GM21737 (cell line): ENCODE measurements around the gene TCP11.

Experiments
- ATAC-seq: cut with Tn5 transposase; IDR thresholded peaks from one replicate; pipeline ENCODE4 v1.9.1; 2021; ENCODE audit warnings: mild to moderate bottlenecking, moderate library complexity; ENCODE audit not compliant: unreplicated experiment

TCP11 gene

DNA sequence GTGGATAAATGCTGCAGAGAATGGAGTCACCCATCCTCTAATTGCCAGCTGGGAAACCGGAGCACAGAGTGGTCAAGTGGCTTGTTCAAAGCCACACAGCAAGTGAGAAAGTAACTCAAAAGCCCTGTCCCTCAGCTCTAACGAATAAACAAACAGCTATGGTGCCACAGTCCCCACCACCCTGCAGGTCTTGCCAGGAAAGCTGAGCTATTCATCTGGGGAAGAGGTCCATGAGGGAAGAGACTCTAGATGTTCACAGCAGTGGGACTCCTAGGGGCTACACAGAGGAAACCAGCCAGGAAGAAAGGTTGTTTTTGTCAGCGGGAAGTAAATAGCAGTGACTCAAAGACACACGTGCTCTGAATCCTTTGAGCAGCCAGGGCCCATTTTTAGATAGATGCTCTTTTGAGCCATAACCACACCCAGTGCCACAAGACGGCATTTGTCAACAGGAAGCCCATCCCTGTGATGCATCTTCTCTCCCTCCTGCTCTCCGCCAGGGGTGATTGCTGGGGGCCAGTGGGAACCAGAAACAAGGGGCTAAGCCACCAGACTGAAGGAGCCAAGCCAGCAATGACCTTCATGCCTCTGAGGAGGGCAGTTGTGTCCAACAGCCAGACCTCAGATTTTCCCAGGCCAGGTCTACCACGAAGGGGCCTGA is 32.4 kb upstream of the TCP11 start:
- no peak for ATAC-seq

DNA sequence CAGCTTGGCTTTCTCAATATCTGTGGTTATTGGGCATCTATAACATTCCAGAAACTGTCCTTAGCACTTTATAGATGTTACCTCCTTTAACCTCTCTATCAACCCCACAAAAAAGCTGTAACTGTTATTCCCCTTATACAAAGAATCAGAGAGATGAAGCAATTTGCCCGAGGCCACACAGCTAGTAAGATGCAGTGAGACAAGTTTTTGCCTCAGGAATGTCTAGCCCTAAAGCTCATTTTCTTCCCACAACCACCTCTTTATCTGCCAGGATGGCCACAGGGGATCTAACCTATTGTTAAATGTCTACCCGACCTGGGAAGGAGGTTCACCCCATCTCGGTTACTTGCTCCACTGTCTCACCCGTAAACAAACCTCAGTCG is 31.9 kb upstream of the TCP11 start:
- ATAC-seq, result no peak

DNA sequence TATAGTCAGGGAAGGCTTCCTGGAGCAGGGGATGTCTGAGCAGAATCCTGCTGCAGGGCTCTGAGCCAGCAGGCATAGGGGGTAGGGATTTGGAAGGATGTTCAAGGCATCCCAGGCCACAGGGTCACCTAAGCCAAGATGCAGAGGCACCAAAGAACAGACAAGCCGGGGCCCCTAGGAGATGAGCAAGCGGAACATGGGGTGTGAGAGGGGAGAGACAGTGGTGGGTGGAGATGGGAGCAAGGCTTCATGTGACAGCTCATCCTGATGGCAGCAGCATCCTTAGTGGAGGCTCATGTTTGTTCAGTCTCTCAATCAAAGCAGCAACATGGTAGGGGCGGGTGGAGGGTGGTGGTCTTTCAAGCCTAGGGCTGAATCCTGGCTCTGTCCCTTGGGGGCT is 29.8 kb upstream of the TCP11 start:
- no peak for ATAC-seq

DNA sequence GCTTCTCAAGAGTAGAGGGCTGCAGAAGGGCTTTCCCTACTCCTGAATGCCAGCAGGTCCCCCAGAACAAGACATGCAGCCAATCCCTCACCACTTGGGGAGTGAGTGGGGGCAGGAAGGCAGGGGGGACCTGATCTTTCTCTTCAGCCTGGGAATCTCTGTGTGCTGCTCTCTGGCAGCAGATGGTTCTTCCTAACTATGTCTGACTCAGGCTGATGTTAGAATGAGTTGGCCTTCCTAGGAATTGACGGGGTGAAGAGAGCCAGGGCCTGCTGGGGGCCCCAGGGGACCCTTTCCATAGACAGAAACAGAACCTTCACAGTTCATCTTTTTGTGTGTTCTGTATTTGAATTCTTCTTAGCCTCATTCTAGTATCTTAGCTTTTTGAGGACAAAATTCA is 29.0 kb upstream of the TCP11 start:
- no peak for ATAC-seq

DNA sequence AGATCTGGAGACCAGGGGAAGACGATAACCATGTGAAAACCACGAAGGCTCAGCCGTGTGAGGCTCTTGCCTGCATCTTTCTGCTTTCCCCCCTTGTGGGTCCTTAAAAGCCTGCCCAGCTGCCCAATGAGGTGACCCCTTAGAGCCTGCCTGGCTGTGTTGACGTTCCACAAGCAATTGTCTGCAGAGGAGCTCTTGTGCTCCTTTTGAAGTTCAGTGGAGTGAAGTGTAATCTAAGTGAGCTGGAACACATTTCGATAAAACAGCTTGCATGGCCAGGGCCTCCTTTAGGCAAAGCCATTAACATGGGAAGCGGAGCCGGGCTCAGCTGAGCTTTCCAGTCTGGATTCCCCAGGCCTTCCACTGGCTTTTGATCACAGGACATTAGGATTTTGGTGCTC is 27.3 kb upstream of the TCP11 start:
- ATAC-seq, result no peak

DNA sequence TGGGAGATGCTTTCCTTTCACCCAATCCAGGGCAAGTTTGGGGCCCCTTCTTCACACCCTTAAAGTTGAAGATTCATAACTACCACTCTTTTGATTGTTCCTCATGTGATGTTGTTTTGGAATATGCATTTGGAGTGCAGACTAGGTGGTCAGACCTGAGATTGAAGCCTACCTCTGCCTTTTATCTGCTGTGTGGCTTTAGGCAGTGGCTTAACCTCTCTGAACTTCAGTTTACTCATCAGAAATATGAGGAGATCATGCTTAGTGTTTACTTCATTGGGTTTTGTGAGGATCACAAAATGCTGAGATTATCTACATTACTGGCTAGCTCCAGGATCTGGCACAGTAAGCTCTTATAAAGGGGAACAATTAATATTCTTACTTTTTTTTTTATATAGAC is 26.4 kb upstream of the TCP11 start:
- ATAC-seq, result no peak

DNA sequence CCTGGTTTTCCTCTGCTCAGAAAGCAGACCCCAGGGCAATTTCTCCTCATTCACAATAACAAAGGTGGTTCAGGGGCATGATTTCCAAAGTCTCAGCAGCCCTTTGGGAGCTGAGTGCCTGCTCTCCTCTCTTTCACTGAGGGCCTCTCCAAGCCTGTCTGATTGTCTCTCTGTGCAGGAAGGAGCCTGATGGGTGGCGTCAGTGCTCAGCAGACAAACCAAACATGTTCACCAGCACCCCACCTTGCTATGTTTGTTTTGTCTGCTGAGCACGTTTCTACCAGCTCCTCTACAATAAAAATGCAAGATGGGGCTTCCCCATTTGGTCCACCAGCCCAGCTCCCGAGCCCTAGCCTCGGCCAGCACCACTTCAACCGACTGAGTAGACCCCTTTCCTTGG is 25.4 kb upstream of the TCP11 start:
- no peak for ATAC-seq

DNA sequence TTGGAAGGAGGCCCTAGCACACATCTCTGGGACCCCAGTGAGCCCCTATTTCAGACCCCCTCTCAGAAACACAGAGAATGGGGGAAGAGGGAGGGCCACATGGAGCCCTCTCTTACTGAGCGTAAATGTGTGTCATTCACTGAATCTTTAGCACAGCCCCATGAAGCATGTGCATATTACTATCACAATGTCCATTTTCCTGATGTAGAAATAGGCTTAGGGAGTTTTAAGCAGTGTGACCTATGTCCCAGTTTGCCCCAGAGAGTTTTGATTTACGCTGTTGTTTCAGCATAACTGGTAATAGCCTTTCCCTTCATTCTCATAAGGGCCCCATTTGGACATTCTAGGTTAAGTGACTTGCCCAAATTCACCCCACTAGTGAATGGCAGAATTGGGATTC is 25.0 kb upstream of the TCP11 start:
- no peak for ATAC-seq

DNA sequence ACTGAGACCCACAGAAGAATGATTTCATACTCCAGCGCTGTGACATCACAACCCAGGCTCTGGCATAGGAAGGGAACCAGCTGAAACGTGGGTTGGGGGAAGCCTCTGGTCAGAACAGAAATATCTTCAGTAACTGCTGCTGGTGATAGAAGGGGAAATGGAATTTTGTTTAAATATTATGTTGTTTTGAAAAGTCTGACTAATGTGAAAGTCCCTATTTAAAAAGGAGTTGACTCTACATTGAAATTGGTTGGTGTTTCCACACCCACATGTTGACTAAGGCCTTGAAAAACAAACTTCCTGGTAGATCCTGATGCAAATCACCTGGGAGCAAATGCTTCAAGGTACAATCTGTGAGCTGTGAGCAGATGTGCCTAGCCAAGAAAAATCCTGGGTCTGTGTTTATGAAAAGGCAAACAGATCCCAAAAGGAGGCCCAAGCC is 24.5 kb upstream of the TCP11 start:
- ATAC-seq, result no peak

DNA sequence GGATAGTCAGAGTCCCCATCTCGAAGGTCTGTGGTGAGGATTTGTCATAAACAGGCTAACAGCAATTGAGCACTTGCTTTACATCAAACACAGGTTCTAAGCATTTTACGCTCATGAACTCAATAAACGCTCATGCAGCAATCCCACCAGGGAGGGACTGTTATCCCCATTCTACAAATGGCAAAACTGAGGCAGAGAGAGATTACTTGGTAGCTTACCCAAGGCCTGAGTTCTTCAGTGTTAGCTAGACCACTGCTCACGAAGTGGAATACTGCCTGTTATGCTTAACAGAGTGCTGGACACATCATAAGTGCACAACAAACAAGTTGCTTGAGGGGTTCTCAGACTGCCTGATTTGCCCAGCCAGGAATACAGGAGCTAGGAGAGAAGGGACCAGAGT is 23.7 kb upstream of the TCP11 start:
- ATAC-seq, result no peak

DNA sequence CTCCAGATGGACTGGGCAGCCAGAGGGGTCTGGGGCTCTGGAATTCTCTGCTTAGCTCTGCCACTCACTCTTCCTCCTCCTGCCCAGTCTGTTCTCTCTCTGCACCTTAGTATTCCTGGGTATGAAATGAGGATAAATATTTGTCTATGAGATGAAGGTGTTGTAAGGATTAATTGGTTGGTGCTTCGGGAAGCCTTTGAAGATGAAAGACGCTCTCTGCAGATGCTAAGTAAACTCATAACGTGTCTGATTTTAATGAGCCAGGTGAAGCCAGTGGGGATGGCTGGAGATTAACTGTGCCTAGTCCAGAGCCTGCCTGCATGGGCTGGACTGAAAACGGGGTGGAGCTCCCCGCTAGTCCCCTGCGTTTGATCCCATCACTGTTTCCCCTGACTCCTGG is 23.1 kb upstream of the TCP11 start:
- no peak for ATAC-seq

DNA sequence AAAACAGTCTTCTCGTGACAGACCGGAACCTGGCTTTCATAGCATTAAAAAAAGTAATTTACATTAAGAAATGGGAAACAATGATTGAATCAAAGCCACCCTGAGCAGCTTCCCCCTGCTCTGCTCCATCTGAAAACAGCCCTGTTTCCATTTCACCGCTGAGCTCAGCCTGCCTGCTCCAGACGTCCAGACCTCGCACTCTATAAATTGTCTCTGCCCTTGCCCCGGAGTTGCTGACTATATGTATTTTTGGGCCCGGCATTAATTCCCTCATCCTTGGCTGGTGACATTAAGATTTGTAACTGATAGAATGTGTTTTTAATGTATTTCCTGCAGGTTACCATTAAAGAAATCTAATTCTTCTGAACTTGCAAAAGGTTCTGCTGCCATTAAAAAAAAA is 22.7 kb upstream of the TCP11 start:
- ATAC-seq, result no peak

DNA sequence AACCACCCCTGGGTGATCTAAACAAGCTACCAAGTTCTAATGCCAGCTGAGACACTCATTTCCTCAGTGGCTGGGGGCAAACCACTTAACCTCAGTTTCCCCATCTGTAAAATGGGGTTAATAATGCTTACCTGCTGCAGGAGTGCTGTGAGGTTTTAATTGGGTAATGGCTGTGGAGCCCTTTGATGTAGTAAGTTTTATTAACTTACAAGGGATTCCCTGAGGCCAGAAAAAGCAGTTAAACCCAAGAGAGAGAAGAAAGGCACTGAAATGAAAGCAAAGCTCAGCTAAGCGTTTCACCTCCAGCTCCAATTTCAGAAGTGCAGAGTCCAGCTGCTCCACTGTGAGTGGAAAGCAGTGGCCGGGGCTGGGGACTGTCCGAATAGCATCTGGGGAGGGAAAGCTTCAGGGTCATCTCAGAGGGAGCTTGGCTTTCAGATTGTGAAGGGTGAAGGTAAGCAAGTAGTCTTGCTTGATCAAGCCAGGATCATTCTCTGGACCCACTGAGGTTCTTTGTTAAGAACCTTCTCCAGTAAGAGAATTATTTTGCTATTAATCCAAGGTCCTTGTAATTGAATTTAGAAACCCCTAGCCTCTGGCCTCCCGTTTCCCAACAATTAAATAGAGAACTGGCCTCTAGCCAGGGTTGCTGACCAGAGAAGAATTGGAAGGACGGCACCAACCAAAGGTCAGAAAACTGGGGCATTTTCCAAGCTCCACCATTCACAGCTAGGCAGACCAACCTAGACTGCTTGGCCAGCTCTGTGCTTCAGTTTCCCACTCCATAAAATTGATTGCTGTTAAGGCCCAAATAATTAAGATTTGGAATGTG is 20.9 kb upstream of the TCP11 start:
- no peak for ATAC-seq

DNA sequence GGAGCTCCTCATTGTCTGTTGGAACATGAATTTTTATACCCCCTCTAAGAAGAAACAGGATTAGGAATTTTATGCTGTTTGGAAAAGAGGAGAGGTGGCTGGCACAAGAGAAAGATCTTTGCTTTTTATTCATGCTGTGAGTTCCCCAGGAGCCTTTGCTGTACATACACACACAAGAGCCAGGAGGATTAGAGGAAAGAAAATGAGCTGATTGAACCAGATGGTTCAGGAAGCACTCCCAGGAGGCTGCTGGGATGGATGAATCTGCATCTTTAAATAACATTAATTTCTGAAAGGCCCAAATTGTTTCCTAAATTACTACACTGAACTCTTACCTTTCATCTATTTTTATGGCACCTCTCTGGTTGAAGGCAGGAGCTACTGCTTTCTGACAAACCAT is 20.1 kb upstream of the TCP11 start:
- ATAC-seq, result no peak

DNA sequence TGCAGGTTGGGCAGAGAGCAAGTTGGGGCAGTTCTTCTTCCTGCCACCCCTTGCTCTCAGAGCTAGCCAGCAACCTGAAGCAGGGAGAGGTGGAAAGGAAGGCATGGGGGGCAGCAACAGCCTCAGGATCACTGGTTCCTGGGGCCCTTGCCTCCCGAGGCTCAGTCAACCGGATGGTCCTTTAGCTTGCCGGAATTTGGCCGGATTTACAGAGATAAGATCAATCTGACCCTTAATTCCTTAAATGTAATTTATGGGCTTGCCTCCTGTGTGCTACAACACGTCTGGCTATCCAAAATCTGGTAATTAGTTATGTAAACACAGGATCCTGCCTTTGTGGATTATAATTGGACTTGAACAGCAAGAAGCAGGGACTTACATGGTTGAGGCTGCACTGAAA is 19.5 kb upstream of the TCP11 start:
- no peak for ATAC-seq

DNA sequence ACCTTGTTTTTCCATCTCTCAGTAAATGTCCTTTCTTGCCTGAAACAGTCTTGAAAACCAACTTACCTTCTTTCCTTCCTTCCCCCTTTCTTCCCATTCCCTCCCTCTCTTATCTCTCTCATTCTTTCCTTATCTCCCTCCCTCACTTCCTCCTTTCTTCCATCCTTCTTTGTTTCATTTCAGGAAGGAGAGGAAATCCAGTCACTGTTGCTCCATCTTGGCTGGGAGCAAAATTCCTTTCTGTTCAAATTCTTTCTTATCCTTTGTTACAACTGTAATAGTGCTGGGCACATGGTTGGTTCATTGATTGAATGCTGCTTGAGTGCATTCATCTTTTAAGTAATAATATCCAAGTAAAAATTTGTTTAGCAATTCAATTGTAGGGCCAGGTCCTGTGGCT is 17.4 kb upstream of the TCP11 start:
- no peak for ATAC-seq

DNA sequence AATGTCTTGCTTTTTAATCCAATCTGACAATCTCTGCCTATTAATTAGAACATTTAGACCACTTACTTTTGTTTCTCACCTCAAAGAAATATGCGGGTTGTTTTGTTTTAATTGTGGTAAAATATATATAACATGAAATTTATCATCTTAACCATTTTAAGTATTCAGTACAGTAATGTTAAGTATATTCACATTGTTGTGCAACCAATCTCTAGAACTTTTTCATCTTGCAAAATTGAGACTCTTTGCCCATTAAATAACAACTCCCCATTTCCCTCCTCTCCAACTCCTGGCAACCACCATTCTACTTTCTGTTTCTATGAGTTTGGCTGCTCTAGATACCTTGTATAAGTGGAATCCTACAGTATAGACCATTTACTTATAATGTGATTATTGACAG is 13.8 kb upstream of the TCP11 start:
- no peak for ATAC-seq

DNA sequence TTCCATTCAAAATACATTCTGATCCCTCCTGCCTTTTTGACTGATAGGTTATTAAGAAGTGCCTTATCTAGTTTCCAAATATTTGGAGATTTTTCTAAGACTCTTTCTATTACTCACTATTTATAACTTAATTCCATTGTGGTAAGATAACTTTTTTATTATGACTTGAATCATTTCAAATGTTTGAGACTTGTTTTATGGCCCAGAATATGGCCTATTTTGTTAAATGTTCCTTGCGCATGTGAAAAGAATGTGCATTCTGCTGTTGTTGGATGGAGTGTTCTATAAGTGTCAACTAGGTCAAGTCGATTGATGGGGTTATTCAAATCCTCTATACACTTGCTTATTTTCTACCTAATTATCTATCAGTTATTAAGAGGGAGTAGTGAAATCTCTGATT is 13.1 kb upstream of the TCP11 start:
- no peak for ATAC-seq

DNA sequence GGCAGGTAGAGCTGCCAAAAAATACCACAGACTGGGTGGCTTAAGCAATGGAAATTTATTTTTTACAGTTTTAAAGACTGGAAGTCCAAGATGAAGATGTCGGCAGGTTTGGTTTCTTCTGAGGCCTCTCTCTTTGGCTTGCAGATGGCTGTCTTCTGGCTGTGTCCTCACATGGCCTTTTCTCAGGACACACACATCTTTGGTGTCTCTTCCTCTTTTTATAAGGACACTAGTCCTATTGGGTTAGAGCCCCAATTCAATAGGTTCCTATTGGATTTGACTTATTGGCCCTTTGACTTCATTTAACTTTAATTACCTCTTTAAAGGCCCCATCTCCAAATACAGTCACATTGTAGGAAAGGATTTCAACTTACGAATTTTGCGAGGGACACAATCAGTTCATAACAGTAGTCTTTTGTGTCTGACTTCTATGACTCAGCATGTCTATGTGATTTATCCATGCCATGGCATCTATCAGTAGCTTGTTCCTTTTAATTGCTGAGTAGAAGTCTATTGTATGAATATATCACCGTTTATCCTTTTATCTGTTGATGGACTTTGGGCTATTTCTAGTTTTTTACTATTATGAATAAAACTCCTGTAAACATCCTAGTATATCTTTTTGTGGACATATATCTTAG is 11.0 kb upstream of the TCP11 start:
- no peak for ATAC-seq

DNA sequence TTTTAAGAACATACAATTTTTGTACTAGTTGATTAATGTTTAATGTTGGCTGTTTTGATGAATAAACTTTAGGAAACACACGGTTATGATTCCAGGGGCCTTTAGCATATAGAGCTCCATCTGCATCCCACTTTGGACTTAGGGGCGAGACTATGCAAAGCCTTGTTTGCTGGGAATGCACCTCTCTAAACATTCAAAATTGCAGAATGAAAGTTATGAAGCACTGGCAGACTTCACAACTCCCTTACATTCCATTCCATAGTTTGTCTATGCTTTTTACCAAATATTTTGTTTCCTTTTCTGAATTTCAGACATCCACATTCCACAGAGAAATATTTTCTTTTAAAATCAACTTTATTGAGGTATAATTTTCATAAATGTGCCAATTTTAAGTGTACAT is 10.3 kb upstream of the TCP11 start:
- ATAC-seq, result no peak

DNA sequence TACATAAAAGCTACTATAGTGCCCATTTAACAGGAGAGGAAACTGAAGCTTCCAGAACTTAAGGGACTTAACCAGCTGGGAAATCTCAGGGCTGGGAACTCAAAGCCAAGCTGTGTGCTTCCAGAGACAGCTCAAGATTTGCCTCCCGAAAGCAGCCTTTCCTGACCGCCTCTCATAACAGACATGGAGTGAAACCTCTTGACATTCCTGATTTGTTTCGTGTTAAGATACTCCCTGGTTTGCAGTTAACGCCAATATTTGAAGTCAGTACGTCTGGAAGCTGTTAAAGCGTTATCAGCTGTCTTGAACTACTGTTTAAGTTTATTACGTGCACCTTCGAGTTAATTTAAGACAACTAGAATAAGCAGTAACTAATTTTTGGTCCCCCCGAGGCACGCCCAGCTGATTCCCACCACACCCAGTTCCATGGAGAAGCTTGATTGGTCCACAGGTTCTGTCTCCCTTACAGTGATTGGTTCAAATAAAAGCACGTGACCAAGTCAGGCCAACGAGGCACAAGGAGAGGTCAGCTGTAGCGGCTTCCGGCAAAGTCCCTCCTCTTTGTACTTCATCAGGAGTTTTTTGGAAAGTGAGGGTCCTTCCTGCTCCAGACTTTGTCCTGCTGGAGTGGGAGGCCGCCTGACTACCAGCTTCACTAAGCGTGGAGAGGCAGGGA is 8.9 kb upstream of the TCP11 start:
- ATAC-seq, result no peak
